GM12878 (cell line): Measurements from ENCODE around the gene KLK2. TPM values are rescaled to one million over a fixed set of nuclear protein-coding genes. Genes with fewer than 3 reads are reported as not detected.

ENCODE experiments used
- ATF7 ChIP-seq: fragments of 450-650 bp; IDR thresholded peaks from 2 replicates; pipeline ENCODE4 v1.6.1; 2016; ENCODE audit warnings: low read depth, mild to moderate bottlenecking
- CHD4 ChIP-seq: fragments of 200-600 bp; sonication (generic); IDR thresholded peaks from 2 replicates; pipeline ENCODE4 v1.6.1; 2016; ENCODE audit warnings: mild to moderate bottlenecking
- FOXK2 ChIP-seq: fragments of 450-650 bp; IDR thresholded peaks from 2 replicates; pipeline ENCODE4 v1.6.1; 2017; ENCODE audit warnings: mild to moderate bottlenecking, moderate library complexity
- JUND ChIP-seq: IDR thresholded peaks from 2 replicates; pipeline ENCODE4 v1.6.1; 2012; ENCODE audit warnings: low read depth, mild to moderate bottlenecking, low read length, improper control_type of control experiment, moderate library complexity
- PAX8 ChIP-seq: fragments of 450-650 bp; IDR thresholded peaks from 2 replicates; pipeline ENCODE4 v1.6.1; 2017; ENCODE audit warnings: mild to moderate bottlenecking, moderate library complexity
- PKNOX1 ChIP-seq: fragments of 450-650 bp; IDR thresholded peaks from 2 replicates; pipeline ENCODE4 v1.6.1; 2016; ENCODE audit warnings: mild to moderate bottlenecking
- POU2F2 ChIP-seq: IDR thresholded peaks from 3 replicates; pipeline ENCODE4 v1.6.1; 2011; ENCODE audit warnings: low read depth, mild to moderate bottlenecking, low read length, borderline replicate concordance
- SMAD1 ChIP-seq: fragments of 450-650 bp; IDR thresholded peaks from 2 replicates; pipeline ENCODE4 v1.6.1; 2018; ENCODE audit warnings: mild to moderate bottlenecking, low read depth; ENCODE audit not compliant: partially characterized antibody
- SREBF2 ChIP-seq: IDR thresholded peaks from 2 replicates; pipeline ENCODE4 v1.6.1; 2012; ENCODE audit warnings: mild to moderate bottlenecking, low read length
- TCF3 ChIP-seq: IDR thresholded peaks from 2 replicates; pipeline ENCODE4 v1.6.1; 2012; ENCODE audit warnings: low read depth, mild to moderate bottlenecking, low read length, borderline replicate concordance; ENCODE audit not compliant: insufficient read depth
- polyA plus RNA-seq, 11 experiments: library from polyadenylated mRNA; depleted of rRNA in 4 of 11; unstranded in 6 of 11; stranded (reverse) in 5 of 11; fragments of >200 nt; fragmentation: Nextera tagmentation in 4 of 11; fragmentation: Illumina TruSeq in 1 of 11; extraction: Ambion mirVana in 4 of 11; extraction: Trizol in 1 of 11; gene quantifications; 1 replicate in 1 of 11; 2 replicates in 10 of 11; pipeline versions ENCODE4 v1.2.1 to v1.2.3, GENCODE V29; 2011 to 2016; ENCODE audit warnings: inconsistent platforms in 2 of 11, missing spikeins in 2 of 11, low read depth in 1 of 11
- total RNA-seq, 4 experiments: library from RNA; depleted of rRNA in 3 of 4; stranded (reverse); fragments of >200 nt in 3 of 4; fragmentation: Illumina TruSeq in 1 of 4; extraction: Trizol in 1 of 4; gene quantifications; 2 replicates each; pipeline versions ENCODE4 v1.2.1 to v1.2.3, GENCODE V29; 2013 to 2021
- TF ChIP-seq, protein P1 (sequence below): IDR thresholded peaks from 2 replicates; pipeline ENCODE4 v1.6.1; 2012; ENCODE audit warnings: improper control_type of control experiment, low read depth, low read length; ENCODE audit not compliant: insufficient replicate concordance
- TF ChIP-seq, protein P2 (sequence below): IDR thresholded peaks from 2 replicates; pipeline ENCODE4 v1.6.1; 2012; ENCODE audit warnings: low read depth, low read length, improper control_type of control experiment
- TF ChIP-seq, protein P3 (sequence below): IDR thresholded peaks from 2 replicates; pipeline ENCODE4 v1.6.1; 2011; ENCODE audit warnings: borderline replicate concordance, low read depth, mild to moderate bottlenecking, moderate library complexity, mixed read lengths, low read length; ENCODE audit not compliant: insufficient read depth; ENCODE audit errors: extremely low read length
- TF ChIP-seq, protein P4 (sequence below): fragments of 450-650 bp; formaldehyde crosslinking; IDR thresholded peaks from 2 replicates; pipeline ENCODE4 v1.4.0; 2020; ENCODE audit warnings: mild to moderate bottlenecking, moderate library complexity
- TF ChIP-seq, protein P5 (sequence below): IDR thresholded peaks from 2 replicates; pipeline ENCODE4 v1.6.1; 2011; ENCODE audit warnings: mild to moderate bottlenecking, low read depth, low read length, moderate library complexity; ENCODE audit not compliant: insufficient replicate concordance

Gene KLK2
- total and polyA plus RNA-seq, 10 of the 15 experiments (the other 5 are each of a cell fraction or from before 2014, with no cell fraction given): 0.19 to 3.1 (median 1.2) TPM

- TF ChIP-seq, protein P1, sequence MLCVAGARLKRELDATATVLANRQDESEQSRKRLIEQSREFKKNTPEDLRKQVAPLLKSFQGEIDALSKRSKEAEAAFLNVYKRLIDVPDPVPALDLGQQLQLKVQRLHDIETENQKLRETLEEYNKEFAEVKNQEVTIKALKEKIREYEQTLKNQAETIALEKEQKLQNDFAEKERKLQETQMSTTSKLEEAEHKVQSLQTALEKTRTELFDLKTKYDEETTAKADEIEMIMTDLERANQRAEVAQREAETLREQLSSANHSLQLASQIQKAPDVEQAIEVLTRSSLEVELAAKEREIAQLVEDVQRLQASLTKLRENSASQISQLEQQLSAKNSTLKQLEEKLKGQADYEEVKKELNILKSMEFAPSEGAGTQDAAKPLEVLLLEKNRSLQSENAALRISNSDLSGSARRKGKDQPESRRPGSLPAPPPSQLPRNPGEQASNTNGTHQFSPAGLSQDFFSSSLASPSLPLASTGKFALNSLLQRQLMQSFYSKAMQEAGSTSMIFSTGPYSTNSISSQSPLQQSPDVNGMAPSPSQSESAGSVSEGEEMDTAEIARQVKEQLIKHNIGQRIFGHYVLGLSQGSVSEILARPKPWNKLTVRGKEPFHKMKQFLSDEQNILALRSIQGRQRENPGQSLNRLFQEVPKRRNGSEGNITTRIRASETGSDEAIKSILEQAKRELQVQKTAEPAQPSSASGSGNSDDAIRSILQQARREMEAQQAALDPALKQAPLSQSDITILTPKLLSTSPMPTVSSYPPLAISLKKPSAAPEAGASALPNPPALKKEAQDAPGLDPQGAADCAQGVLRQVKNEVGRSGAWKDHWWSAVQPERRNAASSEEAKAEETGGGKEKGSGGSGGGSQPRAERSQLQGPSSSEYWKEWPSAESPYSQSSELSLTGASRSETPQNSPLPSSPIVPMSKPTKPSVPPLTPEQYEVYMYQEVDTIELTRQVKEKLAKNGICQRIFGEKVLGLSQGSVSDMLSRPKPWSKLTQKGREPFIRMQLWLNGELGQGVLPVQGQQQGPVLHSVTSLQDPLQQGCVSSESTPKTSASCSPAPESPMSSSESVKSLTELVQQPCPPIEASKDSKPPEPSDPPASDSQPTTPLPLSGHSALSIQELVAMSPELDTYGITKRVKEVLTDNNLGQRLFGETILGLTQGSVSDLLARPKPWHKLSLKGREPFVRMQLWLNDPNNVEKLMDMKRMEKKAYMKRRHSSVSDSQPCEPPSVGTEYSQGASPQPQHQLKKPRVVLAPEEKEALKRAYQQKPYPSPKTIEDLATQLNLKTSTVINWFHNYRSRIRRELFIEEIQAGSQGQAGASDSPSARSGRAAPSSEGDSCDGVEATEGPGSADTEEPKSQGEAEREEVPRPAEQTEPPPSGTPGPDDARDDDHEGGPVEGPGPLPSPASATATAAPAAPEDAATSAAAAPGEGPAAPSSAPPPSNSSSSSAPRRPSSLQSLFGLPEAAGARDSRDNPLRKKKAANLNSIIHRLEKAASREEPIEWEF: no peak
- TF ChIP-seq, protein P2, sequence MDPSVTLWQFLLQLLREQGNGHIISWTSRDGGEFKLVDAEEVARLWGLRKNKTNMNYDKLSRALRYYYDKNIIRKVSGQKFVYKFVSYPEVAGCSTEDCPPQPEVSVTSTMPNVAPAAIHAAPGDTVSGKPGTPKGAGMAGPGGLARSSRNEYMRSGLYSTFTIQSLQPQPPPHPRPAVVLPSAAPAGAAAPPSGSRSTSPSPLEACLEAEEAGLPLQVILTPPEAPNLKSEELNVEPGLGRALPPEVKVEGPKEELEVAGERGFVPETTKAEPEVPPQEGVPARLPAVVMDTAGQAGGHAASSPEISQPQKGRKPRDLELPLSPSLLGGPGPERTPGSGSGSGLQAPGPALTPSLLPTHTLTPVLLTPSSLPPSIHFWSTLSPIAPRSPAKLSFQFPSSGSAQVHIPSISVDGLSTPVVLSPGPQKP: no peak
- no peak for TF ChIP-seq POU2F2
- no peak for TF ChIP-seq JUND
- TF ChIP-seq SREBF2: no peak
- no peak for TF ChIP-seq ATF7
- TF ChIP-seq, protein P3, sequence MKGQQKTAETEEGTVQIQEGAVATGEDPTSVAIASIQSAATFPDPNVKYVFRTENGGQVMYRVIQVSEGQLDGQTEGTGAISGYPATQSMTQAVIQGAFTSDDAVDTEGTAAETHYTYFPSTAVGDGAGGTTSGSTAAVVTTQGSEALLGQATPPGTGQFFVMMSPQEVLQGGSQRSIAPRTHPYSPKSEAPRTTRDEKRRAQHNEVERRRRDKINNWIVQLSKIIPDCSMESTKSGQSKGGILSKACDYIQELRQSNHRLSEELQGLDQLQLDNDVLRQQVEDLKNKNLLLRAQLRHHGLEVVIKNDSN: no peak
- TF ChIP-seq, protein P4, sequence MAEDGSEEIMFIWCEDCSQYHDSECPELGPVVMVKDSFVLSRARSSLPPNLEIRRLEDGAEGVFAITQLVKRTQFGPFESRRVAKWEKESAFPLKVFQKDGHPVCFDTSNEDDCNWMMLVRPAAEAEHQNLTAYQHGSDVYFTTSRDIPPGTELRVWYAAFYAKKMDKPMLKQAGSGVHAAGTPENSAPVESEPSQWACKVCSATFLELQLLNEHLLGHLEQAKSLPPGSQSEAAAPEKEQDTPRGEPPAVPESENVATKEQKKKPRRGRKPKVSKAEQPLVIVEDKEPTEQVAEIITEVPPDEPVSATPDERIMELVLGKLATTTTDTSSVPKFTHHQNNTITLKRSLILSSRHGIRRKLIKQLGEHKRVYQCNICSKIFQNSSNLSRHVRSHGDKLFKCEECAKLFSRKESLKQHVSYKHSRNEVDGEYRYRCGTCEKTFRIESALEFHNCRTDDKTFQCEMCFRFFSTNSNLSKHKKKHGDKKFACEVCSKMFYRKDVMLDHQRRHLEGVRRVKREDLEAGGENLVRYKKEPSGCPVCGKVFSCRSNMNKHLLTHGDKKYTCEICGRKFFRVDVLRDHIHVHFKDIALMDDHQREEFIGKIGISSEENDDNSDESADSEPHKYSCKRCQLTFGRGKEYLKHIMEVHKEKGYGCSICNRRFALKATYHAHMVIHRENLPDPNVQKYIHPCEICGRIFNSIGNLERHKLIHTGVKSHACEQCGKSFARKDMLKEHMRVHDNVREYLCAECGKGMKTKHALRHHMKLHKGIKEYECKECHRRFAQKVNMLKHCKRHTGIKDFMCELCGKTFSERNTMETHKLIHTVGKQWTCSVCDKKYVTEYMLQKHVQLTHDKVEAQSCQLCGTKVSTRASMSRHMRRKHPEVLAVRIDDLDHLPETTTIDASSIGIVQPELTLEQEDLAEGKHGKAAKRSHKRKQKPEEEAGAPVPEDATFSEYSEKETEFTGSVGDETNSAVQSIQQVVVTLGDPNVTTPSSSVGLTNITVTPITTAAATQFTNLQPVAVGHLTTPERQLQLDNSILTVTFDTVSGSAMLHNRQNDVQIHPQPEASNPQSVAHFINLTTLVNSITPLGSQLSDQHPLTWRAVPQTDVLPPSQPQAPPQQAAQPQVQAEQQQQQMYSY (CRISPR knock-in tag): no peak
- TF ChIP-seq CHD4: no peak
- no peak for TF ChIP-seq FOXK2
- 0 out of 2 replicates have a peak, but pooled peaks have one; percentile 18 for TF ChIP-seq PKNOX1
- TF ChIP-seq PAX8: no peak
- no peak for TF ChIP-seq TCF3
- TF ChIP-seq, protein P5, sequence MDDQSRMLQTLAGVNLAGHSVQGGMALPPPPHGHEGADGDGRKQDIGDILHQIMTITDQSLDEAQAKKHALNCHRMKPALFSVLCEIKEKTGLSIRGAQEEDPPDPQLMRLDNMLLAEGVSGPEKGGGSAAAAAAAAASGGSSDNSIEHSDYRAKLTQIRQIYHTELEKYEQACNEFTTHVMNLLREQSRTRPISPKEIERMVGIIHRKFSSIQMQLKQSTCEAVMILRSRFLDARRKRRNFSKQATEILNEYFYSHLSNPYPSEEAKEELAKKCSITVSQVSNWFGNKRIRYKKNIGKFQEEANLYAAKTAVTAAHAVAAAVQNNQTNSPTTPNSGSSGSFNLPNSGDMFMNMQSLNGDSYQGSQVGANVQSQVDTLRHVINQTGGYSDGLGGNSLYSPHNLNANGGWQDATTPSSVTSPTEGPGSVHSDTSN: no peak
- no peak for TF ChIP-seq SMAD1
Observed at GRCh38 chr19:50835785-50836542, 37.3 kb upstream of the KLK2 start (continued).
